ENCODE results near the gene EFCAB8.

Gene EFCAB8

DNA sequence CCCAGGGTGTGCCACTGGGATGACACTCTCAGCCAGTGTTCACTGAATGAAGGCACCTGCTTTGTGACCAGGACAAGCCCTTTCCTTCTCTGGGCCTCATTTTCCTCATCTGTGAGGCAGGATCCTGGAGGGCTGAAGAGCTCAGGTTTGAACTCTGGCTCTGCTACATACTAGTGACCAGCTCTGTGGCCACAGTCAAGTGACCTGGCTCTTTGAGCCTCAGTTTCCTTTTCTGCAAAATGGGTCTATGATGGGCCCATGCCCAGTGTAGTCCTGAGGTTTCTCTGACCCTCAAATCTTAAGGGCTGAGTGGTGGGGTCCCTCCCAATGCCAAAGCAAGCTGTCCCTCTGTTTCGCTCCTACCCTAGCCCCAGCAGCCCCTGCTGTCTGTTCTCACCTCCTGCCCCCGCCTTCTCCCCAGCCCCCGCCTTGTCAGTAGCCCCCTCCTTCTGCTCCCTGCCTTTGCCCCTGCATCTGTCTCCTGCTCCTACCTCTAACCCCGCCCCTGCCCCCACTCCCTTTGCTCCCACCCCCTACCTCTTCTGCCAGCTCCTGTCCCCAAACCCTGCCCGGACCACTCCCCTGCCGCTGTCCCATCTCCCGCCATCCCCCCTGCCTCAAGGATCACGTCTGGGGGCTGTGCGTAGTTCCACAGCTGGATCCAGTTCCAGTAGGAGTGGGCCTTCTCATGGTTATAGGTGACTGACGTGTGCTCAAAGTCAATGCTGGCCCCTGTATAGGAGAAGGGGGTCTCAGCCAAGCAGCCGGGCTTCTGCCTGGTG is 128.5 kb downstream of the EFCAB8 start:
- DNase-seq (ENCODE audit: low read depth) = no peak

DNA sequence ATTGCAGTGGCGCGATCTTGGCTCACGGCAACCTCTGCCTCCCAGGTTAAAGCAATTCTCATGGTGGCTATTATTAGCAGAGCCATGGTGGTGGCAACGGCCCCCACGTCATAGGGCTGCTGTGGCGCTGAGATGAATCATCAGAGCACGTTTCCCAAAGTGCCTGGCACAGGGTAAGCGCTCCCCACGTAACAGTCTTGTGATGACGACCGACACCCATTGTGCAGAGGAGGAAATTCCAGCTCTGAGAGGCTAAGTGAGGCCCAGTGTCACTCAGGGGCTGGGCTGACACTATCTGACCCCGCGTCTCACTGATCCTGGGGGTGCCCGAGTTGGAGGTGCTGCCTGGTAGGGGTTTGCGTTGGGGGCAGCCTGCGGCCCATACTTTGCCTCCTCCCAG is 129.3 kb downstream of the EFCAB8 start:
- no peak for DNase-seq (ENCODE audit: low read depth)

- DNase-seq (ENCODE audit: low read depth) = no peak
Measured at GRCh38 chr20:32989507-32990283, 131.0 kb downstream of the EFCAB8 start.

DNA sequence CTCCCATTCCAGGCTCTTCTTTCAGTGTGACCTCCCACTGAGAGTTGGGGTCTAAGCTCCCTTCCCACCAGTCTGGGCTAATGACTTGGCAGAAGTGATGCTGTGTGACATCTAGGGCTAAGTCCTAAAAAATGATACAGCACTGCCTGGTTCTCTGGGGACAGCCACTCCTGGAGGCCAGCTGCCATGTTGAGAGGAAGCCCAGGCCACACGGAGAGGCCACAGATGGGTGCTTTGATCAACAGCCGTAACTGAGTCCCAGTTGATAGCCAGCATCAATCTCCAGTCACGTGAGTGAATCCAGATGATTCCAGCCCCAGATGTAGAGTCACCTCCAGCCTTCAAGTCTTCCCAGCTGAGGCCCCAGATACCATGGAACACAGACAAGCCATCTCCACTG is 131.7 kb downstream of the EFCAB8 start:
- no peak for DNase-seq (ENCODE audit: low read depth)

GRCh38 chr20:32991383-32991782 is 132.7 kb downstream of the EFCAB8 start:
- no peak for DNase-seq (ENCODE audit: low read depth)

DNA sequence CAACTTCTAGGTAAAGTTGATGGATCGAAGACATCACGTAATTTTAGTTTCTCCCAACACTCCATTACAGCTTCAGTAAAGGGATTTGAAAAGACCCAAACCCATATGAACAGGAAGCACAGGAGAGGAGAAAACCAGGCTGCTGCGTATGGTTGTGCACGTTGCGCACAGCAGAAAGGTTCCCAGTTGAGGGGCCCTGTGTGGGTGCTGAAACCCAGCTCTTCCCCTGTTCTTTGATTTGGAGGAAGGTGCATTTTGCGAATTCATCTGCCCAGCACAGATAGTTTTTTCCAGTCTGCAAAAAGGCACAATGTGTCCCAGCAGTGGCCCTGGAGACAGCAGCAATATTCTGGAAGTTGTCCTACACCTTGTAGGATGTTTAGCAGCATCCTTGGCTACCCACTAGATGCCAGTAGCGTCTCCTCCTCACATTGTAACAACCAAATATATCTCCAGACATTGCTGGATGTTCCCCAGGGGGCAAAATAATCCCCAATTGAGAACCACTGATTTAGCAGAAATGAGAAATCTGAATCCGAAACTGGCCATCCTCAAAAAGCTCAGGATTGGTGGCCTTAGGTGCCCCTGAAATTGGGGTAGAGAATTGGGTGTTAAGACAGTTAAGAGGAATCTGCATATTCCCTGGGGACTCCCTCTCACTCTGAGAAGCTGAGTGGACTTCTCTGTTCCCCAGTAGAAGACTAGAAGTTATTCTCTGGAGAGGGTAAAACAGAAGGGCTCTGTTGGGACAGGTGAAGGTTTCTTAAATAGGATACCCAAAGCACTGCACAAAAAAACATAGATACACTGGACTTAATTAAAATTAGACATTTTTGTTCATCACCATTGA is 133.3 kb downstream of the EFCAB8 start:
- DNase-seq (ENCODE audit: low read depth) = no peak

DNA sequence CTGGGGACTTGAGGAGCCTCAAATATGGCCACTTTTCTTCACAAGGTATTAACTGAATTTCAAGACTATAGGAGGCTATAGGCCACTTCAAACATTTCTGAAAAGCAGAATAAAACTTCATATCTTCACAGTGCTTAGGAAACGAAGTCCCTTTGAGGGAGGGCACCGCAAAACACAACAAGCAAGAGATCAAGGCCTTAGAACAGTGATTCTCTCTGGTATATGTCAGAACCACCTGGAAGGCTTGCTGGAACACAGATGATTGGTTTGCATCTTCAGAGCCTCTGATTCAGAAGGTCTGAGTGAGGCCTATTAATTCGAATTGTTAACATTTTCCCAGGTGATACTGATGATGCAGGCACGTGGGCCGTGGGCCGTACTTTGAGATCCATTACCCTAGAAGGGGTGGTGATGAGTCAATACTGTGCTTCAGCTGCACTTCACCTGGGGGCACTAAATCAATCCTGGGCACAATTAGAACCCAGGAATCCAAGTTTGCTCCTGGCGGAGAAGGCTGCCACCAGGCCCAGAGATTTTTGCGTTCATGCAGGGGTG is 134.8 kb downstream of the EFCAB8 start:
- peak; percentile 31 for DNase-seq (ENCODE audit: low read depth)

- no peak for DNase-seq (ENCODE audit: low read depth)
Measured at GRCh38 chr20:32995802-32996201, 137.1 kb downstream of the EFCAB8 start.

DNA sequence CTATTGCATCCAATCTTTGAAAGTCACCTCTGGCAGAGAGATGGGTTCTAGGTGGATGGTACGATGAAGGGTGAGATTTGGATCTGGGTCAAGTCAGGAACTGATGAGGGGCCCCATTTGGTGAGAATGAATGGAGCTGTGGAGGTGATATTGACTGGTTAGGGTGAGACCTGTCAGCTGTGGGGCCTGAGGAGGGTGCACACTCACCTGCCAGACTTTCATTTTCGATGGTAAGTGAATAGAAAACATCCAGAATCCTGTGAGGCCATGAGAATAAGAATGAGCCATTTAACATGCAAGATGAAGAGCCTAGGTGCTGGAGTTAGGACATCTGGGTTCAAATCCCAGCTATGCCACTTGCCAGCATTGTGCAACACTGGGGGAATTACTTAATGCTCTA is 138.7 kb downstream of the EFCAB8 start:
- DNase-seq (ENCODE audit: low read depth) = no peak

DNA sequence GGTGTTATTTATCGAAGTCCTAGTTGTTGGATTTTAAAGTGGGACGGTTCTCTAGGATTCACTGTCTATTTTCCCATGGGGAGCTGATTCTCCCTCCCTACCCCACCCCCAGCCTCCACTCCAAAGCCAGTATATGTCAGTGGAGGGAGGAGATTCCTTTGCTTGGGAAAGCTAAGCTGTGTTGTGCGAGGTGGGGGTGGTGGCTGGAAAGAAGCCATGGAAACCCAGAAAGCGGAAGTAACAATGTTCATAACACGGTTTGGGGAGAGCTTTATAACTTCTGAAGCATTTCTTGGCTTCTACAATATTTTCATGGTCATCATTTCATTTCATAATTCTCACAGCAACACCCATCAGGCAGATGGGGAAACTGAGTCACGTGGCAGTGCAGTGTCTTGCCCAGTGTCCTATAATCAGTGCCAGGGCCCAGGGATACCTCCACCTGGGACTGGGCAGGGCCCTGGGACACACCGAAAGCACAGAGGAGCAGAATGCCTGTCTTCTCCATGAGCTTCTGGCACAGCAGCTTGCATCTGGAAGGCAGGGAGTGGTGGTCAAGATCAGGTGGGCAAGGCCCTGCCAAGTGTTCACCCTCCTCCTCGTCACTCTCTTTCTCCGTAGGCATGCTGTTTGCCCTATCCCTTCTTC is 141.0 kb downstream of the EFCAB8 start:
- DNase-seq (ENCODE audit: low read depth) = no peak

DNA sequence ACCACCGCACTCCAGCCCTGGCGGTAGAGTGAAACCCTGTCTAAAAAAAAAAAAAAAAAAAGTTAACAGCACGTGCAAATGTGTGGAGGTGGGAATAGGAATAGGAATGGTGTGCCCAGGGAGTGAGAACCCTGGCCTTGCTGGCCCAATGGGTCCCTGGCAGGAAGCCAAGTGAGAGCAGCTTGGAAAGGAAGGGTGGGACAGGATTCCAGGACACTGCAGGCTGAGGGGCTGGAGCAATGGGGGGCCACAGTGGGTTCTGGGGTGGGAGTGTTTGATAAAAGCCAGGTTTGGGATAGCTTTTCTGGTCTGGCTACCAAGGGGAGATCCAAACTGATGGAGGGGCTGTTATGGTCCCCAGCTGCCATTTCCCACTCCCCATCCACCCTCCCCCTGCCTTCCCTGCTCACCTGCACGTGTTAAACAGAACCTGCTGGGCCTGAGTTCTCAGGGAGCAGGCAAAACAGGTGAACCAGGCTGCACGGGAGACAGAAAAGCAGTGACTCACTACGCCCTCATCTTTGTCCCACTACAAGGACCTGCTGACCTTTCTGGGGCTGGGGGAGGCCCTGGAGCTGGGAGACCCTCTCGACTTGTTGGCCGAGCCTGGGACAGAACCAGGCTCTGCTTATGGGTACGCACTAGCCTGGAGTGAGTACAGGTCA is 142.2 kb downstream of the EFCAB8 start:
- DNase-seq (ENCODE audit: low read depth) = no peak

GRCh38 chr20:33002087-33002808 is 143.5 kb downstream of the EFCAB8 start:
- no peak for DNase-seq (ENCODE audit: low read depth)

DNA sequence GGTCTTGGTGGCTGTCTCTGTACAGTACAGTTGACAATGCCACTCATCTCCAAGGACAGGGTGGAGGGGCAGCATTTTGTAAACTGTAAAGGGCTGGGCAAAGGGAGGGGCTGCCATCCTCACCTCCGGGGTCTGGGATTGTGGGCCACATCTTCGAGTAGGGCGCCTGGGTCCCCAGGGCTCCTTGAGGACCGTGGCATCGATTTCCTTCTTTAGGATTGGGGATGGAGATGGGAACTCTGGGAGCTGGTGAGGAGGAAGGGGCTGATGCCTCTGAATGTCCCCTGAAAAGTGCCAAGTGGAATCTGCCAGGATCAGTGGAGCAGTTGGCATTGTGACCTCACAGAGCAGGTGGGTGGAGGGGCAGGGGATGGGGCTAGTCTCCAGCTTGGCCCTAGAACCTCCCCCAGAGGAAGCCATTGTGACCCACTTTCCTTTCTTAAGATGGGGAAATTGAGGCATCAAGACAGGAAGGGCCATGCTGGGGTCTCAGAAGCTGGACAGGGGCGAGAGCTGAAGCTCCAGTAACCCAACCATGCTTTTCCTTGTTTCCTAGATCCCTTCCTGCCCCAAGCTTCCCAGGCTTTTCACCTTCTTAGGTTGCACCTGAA is 145.5 kb downstream of the EFCAB8 start, which contains the start of gene SUN5:
SUN5 (minus strand) TSS at position 293 of the 611 bp plus-strand sequence; CDS start at position 200, 93 bp downstream.
- DNase-seq (ENCODE audit: low read depth) = no peak

DNA sequence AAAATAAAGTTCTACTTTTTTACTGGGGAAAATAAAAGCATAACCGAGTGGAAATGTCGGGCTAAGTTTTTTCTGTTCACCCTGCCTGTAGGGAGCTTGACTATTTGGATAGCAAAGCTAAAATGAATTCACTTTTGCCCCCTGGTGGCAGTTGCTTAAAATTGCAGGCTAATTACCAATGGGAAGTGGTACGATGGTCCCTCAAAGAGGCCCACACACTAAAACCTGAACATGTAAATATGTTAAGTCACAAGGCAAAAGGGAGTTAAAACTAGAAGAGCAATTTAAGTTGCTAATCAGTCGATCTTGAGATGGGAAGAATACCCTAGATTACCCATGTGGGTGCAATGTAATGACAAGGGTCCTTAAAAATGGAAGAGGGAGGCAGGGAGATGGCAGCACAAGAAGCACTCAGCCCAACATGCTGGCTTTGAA is 146.4 kb downstream of the EFCAB8 start:
- DNase-seq (ENCODE audit: low read depth) = no peak

- DNase-seq (ENCODE audit: low read depth) = no peak
Measured at GRCh38 chr20:33005908-33006775, 147.4 kb downstream of the EFCAB8 start.

GRCh38 chr20:33006776-33007375 is 148.2 kb downstream of the EFCAB8 start:
- no peak for DNase-seq (ENCODE audit: low read depth)

DNA sequence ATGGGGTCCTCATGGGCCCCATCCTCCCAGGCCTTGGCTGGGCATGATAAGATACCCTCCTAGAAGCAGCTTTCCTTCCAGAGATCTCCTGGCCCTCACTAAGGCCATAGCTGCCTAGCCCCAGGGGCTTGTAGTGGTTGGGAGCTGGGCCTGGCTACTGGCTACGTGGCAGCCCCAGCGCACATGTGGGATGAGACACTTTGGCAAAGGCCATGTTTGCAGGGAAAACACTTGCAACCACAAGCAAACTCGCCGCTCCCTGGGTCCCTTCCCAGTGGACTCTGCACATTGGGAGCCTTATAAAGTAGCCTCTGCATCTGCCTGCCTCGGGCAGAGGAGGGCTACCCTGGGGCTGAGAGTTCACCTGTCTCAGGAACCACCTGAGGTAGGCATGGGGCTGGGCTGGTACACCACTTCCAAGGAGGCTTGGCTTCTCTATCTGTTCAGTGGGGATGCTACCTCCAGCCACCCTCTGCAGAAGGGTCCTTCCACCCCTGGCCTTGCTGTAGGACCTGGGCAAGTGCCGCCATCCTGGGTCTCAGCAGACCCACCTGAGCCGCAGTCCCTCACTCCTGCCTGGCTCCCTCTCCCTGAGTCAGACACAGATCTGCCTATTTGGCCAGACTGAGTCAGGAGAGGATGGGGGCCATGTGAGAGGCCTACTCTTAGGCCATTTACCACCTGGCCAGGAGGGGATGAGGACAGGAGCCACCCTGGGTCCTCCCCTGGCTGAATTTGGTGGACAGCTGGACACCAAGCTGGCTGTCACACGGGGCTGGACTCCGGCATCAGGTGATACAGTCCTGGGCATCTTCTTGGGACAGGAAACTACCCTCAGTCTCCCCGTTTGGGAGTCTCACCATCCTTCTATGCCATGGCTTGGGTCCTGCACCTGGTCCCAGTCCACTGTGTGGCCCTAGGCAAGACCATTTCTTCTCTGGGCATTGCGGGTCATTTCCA is 148.9 kb downstream of the EFCAB8 start, which contains the start of gene BPIFB2:
BPIFB2 (plus strand) TSS at position 329 of the 960 bp plus-strand sequence. CDS start 871 bp downstream, outside the sequence.
- no peak for DNase-seq (ENCODE audit: low read depth)
